Endothelial cell (in vitro differentiated cells): Measurements from ENCODE around the gene NLRP9. TPM values are rescaled to one million over a fixed set of nuclear protein-coding genes. Genes with fewer than 3 reads are reported as not detected.

Experiments used
- DNase-seq: peaks from one replicate; pipeline ENCODE4 v3.0.0; 2021; ENCODE audit warnings: low spot score
- H3K27ac Mint-ChIP-seq: one replicate; pipeline ENCODE4 v1.8.0; 2021; ENCODE audit warnings: mixed read lengths, inconsistent platforms; ENCODE audit not compliant: unreplicated experiment
- H3K27me3 Mint-ChIP-seq: one replicate; pipeline ENCODE4 v1.8.0; 2021; ENCODE audit warnings: mild to moderate bottlenecking, moderate library complexity, mixed read lengths, inconsistent platforms; ENCODE audit not compliant: unreplicated experiment
- H3K36me3 Mint-ChIP-seq: one replicate; pipeline ENCODE4 v1.8.0; 2021; ENCODE audit warnings: mild to moderate bottlenecking, low read depth, mixed read lengths, inconsistent platforms; ENCODE audit not compliant: unreplicated experiment
- H3K4me1 Mint-ChIP-seq: one replicate; pipeline ENCODE4 v1.8.0; 2021; ENCODE audit warnings: mild to moderate bottlenecking, mixed read lengths, inconsistent platforms; ENCODE audit not compliant: unreplicated experiment
- H3K4me3 Mint-ChIP-seq: one replicate; pipeline ENCODE4 v1.8.0; 2021; ENCODE audit warnings: mild to moderate bottlenecking, mixed read lengths, inconsistent platforms; ENCODE audit not compliant: unreplicated experiment
- H3K9me3 Mint-ChIP-seq: one replicate; pipeline ENCODE4 v1.8.0; 2021; ENCODE audit warnings: mixed read lengths, inconsistent platforms; ENCODE audit not compliant: unreplicated experiment
- CTCF ChIP-seq: fragments of 200-600 bp; sonication (generic); IDR thresholded peaks from one replicate; pipeline ENCODE4 v1.5.0; 2021; ENCODE audit warnings: antibody characterized with exemption; ENCODE audit not compliant: unreplicated experiment
- total RNA-seq: library from RNA; stranded (reverse); fragmentation: NEBNext Ultra II Directional; extraction: Animal tissue kit (Norgen Biotek cat#: 25700); gene quantifications from one replicate; pipeline ENCODE4 v1.2.1, GENCODE V29; 2021; ENCODE audit not compliant: unreplicated experiment

NLRP9 gene
- total RNA-seq, 1 donor from 2014 or later: not detected

DNA sequence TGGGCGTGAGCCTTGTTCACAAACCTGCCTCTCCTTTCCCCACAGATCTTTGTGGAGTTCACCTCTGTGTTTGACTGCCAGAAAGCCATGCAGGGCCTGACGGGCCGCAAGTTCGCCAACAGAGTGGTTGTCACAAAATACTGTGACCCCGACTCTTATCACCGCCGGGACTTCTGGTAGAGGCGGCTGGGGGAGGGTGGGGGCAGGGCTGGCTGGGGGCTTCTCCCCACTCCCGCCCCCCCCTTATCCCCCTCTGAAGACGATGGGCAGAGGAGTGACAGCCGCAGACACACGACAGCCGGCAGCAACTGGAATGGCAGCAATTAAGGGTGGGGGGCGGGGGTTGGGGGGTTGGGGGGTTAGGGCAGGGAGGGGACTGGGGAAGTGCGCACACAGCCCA lies 64.3 kb downstream of the NLRP9 start:
- Mint-ChIP-seq H3K27ac (peak overlapping the region; percentile 92), H3K27me3 (peaks cover 33% of the 10 kb centered on the region), H3K4me1 (peaks cover 52% of the 10 kb centered on the region), H3K9me3 (no peaks in the 10 kb centered on the region), H3K36me3 (peaks cover 56% of the 10 kb centered on the region), H3K4me3 (peak overlapping the region; percentile 63)
- DNase-seq: no peak
- no peak for TF ChIP-seq CTCF

DNA sequence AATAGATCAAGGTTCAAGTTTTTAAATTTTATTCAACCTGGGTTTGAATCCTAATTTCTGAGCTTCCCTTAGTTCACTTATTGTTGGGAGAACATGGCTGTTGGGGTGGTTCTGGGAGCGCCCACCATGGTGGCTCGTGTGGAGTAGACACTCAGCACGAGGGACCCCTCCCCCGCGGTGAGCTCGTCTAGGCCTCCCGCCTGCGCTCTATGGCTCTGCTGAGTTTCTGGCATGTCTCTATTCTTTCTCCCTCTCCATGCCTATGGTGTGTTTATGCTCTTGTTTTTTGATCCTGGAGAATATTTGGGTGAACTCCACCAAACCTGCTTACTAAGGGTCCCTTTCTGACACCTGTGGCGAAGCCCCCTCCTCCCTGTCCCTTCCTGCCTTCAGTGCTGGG lies 64.7 kb downstream of the NLRP9 start:
- no peaks in the 10 kb centered on the region for H3K9me3 Mint-ChIP-seq
- H3K4me3 Mint-ChIP-seq: peak overlapping the region; percentile 63
- H3K4me1 Mint-ChIP-seq: peaks cover 48% of the 10 kb centered on the region

GRCh38 chr19:55672418-55672817 lies 65.8 kb downstream of the NLRP9 start:
- no peak for DNase-seq
- peaks cover 38% of the 10 kb centered on the region for H3K4me1 Mint-ChIP-seq
- peaks cover 33% of the 10 kb centered on the region for H3K27me3 Mint-ChIP-seq
- peak overlapping the region; percentile 72 for H3K27ac Mint-ChIP-seq
- peak overlapping the region; percentile 78 for H3K4me3 Mint-ChIP-seq
- H3K9me3 Mint-ChIP-seq: no peaks in the 10 kb centered on the region
- peaks cover 52% of the 10 kb centered on the region for H3K36me3 Mint-ChIP-seq
- TF ChIP-seq CTCF: no peak

More for the DNA sequence above, 64.7 kb downstream of the NLRP9 start:
- no peak for DNase-seq
- TF ChIP-seq CTCF: no peak
- H3K27me3 Mint-ChIP-seq: peaks cover 33% of the 10 kb centered on the region
- H3K27ac Mint-ChIP-seq: peak overlapping the region; percentile 92
- peaks cover 51% of the 10 kb centered on the region for H3K36me3 Mint-ChIP-seq

DNA sequence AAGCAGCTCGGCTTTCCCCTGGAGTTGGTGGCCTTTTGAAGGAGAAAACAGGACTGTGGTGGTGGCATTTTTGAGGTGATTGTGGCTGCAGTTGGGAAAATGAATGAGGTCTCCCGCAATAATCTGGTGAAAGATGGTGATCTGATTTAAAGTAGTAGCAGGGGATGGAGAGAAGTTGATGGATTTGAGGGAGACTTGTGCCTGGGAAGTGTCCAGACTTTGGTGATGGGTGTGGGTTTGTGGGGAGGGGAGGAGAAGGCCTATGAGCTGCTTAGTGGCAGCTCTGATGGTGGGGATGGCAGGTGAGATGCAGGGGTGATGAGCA lies 67.2 kb downstream of the NLRP9 start:
- H3K9me3 Mint-ChIP-seq: no peaks in the 10 kb centered on the region
- peaks cover 55% of the 10 kb centered on the region for H3K36me3 Mint-ChIP-seq
- DNase-seq: no peak
- H3K27me3 Mint-ChIP-seq: peaks cover 33% of the 10 kb centered on the region
- no peak for TF ChIP-seq CTCF
- H3K27ac Mint-ChIP-seq: peak overlapping the region; percentile 81
- peak overlapping the region; percentile 83 for H3K4me3 Mint-ChIP-seq
- H3K4me1 Mint-ChIP-seq: peaks cover 25% of the 10 kb centered on the region

DNA sequence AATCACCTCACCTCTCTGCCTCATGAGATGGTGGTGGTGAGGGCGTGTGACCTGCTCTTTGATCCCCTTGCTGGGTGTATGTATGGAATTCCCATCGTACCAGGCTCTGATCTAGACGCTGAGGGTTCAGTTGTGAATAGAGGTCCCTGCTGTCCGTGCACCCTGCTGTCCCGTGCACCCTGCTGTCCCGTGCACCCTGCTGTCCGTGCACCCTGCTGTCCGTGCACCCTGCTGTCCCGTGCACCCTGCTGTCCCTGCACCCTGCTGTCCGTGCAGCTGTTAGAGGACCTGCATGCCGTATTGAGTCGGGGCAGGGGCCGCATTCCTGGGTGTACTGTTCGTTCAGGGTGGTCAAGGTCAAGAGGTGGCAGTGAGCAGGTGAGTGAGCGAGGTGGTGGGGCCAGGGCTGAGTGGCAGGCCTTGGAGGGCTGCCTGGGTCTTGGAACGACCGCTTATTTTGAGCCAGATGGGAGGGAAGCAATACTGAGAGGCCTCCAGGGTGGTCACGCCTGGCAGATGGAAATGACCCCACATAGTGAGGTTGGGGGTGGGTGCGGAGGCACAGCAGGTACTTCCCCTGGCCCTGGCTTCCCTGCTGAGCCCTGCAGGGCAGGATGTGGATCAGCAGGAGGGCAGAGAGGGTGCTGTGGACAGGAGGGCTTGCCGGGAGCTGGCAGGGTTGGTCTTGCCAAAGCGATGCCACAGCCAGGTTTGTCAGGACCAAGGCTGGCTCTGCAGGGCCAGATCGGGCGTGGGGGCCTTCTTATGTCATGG lies 67.7 kb downstream of the NLRP9 start:
- Mint-ChIP-seq H3K4me1 (peaks cover 24% of the 10 kb centered on the region), H3K4me3 (peak overlapping the region; percentile 83), H3K36me3 (peaks cover 53% of the 10 kb centered on the region), H3K27me3 (peaks cover 27% of the 10 kb centered on the region), H3K9me3 (no peaks in the 10 kb centered on the region), H3K27ac (peak overlapping the region; percentile 81)
- peak; percentile 39 for DNase-seq
- TF ChIP-seq CTCF: no peak
